ENCODE results near the gene PCDH15. TPM values are rescaled to one million over a fixed set of nuclear protein-coding genes. Genes with fewer than 3 reads are reported as not detected.

PCDH15 gene
- total RNA-seq, 4 donors from 2014 or later, result 0.14 to 0.48 (median 0.37) TPM; not detected in 1

DNA sequence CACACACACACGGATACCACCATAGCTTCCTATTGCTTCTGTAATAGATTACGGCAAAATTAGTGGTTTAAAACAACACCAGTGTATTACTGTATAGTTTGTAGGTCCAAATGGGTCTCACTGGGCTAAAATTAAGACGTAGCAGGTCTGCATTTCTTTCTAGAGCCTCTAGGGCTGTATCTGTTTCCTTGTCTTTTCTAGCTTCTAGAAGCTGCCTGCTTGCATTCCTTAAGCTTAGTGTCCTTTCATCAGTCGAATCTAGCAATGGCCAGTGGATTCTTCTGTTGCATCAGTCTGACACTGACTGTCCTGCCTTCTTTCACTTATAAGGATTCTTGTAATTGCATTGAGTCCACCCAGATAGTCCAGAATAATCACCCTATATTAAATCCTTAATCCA lies 882.3 kb downstream of the PCDH15 start:
- no peaks in the 10 kb centered on the region for H3K36me3 ChIP-seq
- no peak overlapping the region for H3K27ac ChIP-seq
- H3K4me1 ChIP-seq, result no peaks in the 10 kb centered on the region
- intact Hi-C loops (cut with DNase I; ENCODE audit: low total_unique reads), result no loop called here
- no peak for DNase-seq
- no peaks in the 10 kb centered on the region for H3K9me3 ChIP-seq
- H3K27me3 ChIP-seq, result no peaks in the 10 kb centered on the region
- 66 to 94% methylated on average over 2 to 4 of the region's 4 CpGs for WGBS, 2 donors (ENCODE audit: low coverage in 1 of 2)
- no peak overlapping the region for H3K4me3 ChIP-seq
- in situ Hi-C loops (cut with MboI; ENCODE audit: low pct_ligation_motif_present in 1 of 4, low pct_unique_long_range_greater_than_20kb in 1 of 4, low sequenced_read_pairs in 3 of 4), result no loop called here
- TF ChIP-seq POLR2A (IDR thresholded peaks at IDR 0.05) (no peak), EP300 (IDR thresholded peaks at IDR 0.05; ENCODE audit: low read depth) (no peak), POLR2AphosphoS5 (IDR thresholded peaks at IDR 0.05) (no peak)
- TF ChIP-seq, protein P1, sequence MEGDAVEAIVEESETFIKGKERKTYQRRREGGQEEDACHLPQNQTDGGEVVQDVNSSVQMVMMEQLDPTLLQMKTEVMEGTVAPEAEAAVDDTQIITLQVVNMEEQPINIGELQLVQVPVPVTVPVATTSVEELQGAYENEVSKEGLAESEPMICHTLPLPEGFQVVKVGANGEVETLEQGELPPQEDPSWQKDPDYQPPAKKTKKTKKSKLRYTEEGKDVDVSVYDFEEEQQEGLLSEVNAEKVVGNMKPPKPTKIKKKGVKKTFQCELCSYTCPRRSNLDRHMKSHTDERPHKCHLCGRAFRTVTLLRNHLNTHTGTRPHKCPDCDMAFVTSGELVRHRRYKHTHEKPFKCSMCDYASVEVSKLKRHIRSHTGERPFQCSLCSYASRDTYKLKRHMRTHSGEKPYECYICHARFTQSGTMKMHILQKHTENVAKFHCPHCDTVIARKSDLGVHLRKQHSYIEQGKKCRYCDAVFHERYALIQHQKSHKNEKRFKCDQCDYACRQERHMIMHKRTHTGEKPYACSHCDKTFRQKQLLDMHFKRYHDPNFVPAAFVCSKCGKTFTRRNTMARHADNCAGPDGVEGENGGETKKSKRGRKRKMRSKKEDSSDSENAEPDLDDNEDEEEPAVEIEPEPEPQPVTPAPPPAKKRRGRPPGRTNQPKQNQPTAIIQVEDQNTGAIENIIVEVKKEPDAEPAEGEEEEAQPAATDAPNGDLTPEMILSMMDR (IDR thresholded peaks at IDR 0.05), result no peak

DNA sequence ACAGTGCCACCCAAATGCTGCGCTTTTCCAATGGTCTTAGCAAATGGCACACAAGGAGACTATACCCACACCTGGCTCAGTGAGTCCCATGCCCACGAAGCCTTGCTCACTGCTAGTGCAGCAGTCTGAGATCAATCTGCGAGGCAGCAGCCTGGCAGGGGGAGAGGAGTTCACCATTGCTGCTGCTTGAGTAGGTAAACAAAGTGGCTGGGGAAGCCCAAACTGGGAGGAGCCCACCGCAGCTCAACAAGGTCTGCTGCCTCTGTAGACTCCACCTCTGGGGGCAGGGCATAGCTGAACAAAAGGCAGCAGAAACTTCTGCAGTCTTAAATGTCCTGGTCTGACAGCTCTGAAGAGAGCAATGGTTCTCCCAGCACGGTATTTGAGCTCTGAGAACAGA lies 891.2 kb downstream of the PCDH15 start:
- no peaks in the 10 kb centered on the region for H3K4me1 ChIP-seq
- H3K36me3 ChIP-seq, result no peaks in the 10 kb centered on the region
- H3K27ac ChIP-seq, result no peak overlapping the region
- no peaks in the 10 kb centered on the region for H3K27me3 ChIP-seq
- in situ Hi-C loops (cut with MboI; ENCODE audit: low pct_ligation_motif_present in 1 of 4, low pct_unique_long_range_greater_than_20kb in 1 of 4, low sequenced_read_pairs in 3 of 4) (no loop called here), intact Hi-C loops (cut with DNase I; ENCODE audit: low total_unique reads) (no loop called here)
- WGBS, 2 donors (ENCODE audit: low coverage in 1 of 2), result 64% methylated on average over 5 of the region's 5 CpGs; no CpG with 5 or more reads in 1 of the 2 donors
- H3K9me3 ChIP-seq, result no peaks in the 10 kb centered on the region
- H3K4me3 ChIP-seq, result no peak overlapping the region
- DNase-seq, result no peak
- TF ChIP-seq POLR2A (IDR thresholded peaks at IDR 0.05), result no peak
- TF ChIP-seq EP300 (IDR thresholded peaks at IDR 0.05; ENCODE audit: low read depth), result no peak
- TF ChIP-seq, protein P1 (IDR thresholded peaks at IDR 0.05), result no peak
- TF ChIP-seq POLR2AphosphoS5 (IDR thresholded peaks at IDR 0.05), result no peak

DNA sequence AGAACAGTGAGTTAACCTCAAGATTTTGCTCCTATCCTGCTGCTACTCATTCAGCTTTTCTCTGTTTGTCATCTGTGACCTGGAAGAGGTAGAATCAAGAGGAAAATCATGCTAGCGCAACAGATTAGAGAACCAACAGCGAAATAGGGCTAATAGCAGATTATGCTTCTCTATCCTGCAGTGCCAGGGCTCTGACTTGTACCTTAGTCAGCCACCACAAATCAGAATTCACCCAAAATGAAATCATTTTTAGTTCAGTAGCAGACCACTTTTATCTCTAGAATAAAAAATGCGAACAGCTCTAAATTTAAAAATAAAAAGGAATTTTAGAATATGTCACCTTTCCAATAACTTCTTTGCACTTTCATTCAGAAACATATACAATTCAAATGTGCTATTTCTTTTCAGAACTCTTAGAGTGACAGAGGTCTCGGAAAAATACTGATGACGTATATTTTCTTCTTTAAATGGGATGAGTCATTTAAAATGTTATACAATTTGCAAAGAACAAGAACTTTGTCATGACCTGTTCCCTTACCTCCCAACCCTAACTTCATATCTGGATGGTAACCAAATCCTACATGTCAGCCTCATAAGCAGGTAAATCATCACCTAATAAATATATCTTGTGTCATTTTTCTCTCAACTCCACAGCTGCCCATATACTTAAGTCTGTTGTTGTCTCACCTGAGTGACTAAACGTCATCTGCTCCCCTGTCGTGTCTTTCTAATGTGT lies 896.4 kb downstream of the PCDH15 start:
- intact Hi-C loops (cut with DNase I; ENCODE audit: low total_unique reads) (no loop called here), in situ Hi-C loops (cut with MboI; ENCODE audit: low pct_ligation_motif_present in 1 of 4, low pct_unique_long_range_greater_than_20kb in 1 of 4, low sequenced_read_pairs in 3 of 4) (no loop called here)
- DNase-seq, result no peak
- TF ChIP-seq, protein P1 (IDR thresholded peaks at IDR 0.05), result no peak
- TF ChIP-seq POLR2A (IDR thresholded peaks at IDR 0.05) (no peak), EP300 (IDR thresholded peaks at IDR 0.05; ENCODE audit: low read depth) (no peak), POLR2AphosphoS5 (IDR thresholded peaks at IDR 0.05) (no peak)
- H3K4me1 ChIP-seq, result peaks cover 0 to 2% (median under 1%) of the 10 kb centered on the region in 4 donors
- no peaks in the 10 kb centered on the region for H3K9me3 ChIP-seq
- H3K36me3 ChIP-seq, result no peaks in the 10 kb centered on the region
- H3K27ac ChIP-seq, result no peak overlapping the region
- no peaks in the 10 kb centered on the region for H3K27me3 ChIP-seq
- 84 to 95% methylated on average over 7 of the region's 7 CpGs for WGBS, 2 donors (ENCODE audit: low coverage in 1 of 2)
- H3K4me3 ChIP-seq, result no peak overlapping the region

DNA sequence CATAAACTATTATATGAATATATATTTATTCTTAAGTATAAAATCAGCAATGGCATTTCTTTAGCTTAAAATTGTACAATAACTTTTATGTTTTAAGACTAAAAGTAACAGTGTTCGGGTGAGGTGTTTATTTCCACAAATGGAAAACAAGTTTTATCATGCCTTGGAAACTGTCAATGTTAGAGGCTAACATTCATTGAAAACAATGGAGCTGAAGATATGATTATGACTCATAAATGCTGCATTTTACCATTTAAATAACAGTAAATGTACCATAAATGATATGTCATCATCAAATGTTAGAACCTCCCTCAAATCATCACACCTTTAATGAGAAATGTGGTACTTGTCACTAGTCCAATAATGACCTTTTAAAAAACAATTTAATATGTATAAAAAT lies 897.3 kb downstream of the PCDH15 start:
- Histone ChIP-seq H3K36me3 (no peaks in the 10 kb centered on the region), H3K4me1 (peaks cover 0 to 8% (median 3%) of the 10 kb centered on the region in 4 donors), H3K27ac (no peak overlapping the region), H3K27me3 (no peaks in the 10 kb centered on the region), H3K4me3 (no peak overlapping the region), H3K9me3 (no peaks in the 10 kb centered on the region)
- TF ChIP-seq POLR2AphosphoS5 (IDR thresholded peaks at IDR 0.05) (no peak), EP300 (IDR thresholded peaks at IDR 0.05; ENCODE audit: low read depth) (no peak), POLR2A (IDR thresholded peaks at IDR 0.05) (no peak)
- TF ChIP-seq, protein P1 (IDR thresholded peaks at IDR 0.05), result no peak
- intact Hi-C loops (cut with DNase I; ENCODE audit: low total_unique reads), result no loop called here
- in situ Hi-C loops (cut with MboI; ENCODE audit: low pct_ligation_motif_present in 1 of 4, low pct_unique_long_range_greater_than_20kb in 1 of 4, low sequenced_read_pairs in 3 of 4), result no loop called here
- WGBS, 2 donors (ENCODE audit: low coverage in 1 of 2), result 80 to 92% methylated on average over 1 of the region's 1 CpG
- DNase-seq, result no peak
